Chondrocyte (in vitro differentiated cells): ENCODE results near the gene C11orf58. TPM values are rescaled to one million over a fixed set of nuclear protein-coding genes. Genes with fewer than 3 reads are reported as not detected.

Experiments used
- DNase-seq: peaks from one replicate; pipeline ENCODE4 v3.0.0; 2021; ENCODE audit warnings: mixed read lengths, low spot score
- H3K27ac Mint-ChIP-seq: one replicate; pipeline ENCODE4 v1.8.0; 2021; ENCODE audit warnings: mild to moderate bottlenecking, moderate library complexity, mixed read lengths; ENCODE audit not compliant: unreplicated experiment
- H3K27me3 Mint-ChIP-seq: 2 replicates; pipeline ENCODE4 v1.8.0; 2021; ENCODE audit warnings: low read depth, mixed read lengths
- H3K36me3 Mint-ChIP-seq: 2 replicates; pipeline ENCODE4 v1.8.0; 2021; ENCODE audit warnings: low read depth, mixed read lengths
- H3K4me1 Mint-ChIP-seq: 2 replicates; pipeline ENCODE4 v1.8.0; 2021; ENCODE audit warnings: low read depth, mild to moderate bottlenecking, mixed read lengths
- H3K4me3 Mint-ChIP-seq: one replicate; pipeline ENCODE4 v1.8.0; 2021; ENCODE audit warnings: mild to moderate bottlenecking, moderate library complexity, mixed read lengths; ENCODE audit not compliant: unreplicated experiment
- H3K9me3 Mint-ChIP-seq: 2 replicates; pipeline ENCODE4 v1.8.0; 2021; ENCODE audit warnings: low read depth, mixed read lengths
- total RNA-seq: library from RNA; stranded (reverse); gene quantifications from 3 replicates; pipeline ENCODE4 v1.2.1, GENCODE V29; 2021
- TF ChIP-seq, protein P1 (sequence below): fragments of 200-600 bp; sonication (generic); IDR thresholded peaks from 2 replicates; pipeline ENCODE4 v1.5.0; 2021; ENCODE audit warnings: antibody characterized with exemption, mild to moderate bottlenecking, moderate library complexity

C11orf58 gene
- total RNA-seq, 1 donor from 2014 or later = 116 TPM

DNA sequence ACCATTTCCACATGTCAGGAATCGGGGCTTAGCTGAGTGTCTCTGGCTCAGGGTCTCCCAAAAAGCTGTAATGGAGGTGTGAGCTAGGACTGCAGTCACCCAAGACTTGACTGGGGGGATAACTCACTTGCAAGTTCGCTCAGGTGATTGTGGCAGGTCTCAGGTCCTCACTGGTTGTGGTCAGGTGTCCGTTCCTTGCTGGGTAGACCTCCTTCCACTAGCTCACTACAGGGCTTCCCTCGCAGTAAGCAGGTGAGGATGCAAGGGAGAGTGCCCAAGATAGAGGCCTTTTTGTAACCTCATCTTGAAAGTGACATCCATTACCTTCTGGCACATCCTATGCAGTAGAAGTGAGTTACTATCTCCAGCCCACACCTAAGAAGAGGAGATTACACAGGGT, 29.5 kb downstream of the C11orf58 start:
- no peaks in the 10 kb centered on the region for H3K4me1 Mint-ChIP-seq
- no peak overlapping the region for H3K4me3 Mint-ChIP-seq
- H3K27ac Mint-ChIP-seq = no peak overlapping the region
- H3K36me3 Mint-ChIP-seq = no peaks in the 10 kb centered on the region
- no peak for DNase-seq
- no peaks in the 10 kb centered on the region for H3K9me3 Mint-ChIP-seq
- TF ChIP-seq, protein P1, sequence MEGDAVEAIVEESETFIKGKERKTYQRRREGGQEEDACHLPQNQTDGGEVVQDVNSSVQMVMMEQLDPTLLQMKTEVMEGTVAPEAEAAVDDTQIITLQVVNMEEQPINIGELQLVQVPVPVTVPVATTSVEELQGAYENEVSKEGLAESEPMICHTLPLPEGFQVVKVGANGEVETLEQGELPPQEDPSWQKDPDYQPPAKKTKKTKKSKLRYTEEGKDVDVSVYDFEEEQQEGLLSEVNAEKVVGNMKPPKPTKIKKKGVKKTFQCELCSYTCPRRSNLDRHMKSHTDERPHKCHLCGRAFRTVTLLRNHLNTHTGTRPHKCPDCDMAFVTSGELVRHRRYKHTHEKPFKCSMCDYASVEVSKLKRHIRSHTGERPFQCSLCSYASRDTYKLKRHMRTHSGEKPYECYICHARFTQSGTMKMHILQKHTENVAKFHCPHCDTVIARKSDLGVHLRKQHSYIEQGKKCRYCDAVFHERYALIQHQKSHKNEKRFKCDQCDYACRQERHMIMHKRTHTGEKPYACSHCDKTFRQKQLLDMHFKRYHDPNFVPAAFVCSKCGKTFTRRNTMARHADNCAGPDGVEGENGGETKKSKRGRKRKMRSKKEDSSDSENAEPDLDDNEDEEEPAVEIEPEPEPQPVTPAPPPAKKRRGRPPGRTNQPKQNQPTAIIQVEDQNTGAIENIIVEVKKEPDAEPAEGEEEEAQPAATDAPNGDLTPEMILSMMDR = no peak
- H3K27me3 Mint-ChIP-seq = no peaks in the 10 kb centered on the region

DNA sequence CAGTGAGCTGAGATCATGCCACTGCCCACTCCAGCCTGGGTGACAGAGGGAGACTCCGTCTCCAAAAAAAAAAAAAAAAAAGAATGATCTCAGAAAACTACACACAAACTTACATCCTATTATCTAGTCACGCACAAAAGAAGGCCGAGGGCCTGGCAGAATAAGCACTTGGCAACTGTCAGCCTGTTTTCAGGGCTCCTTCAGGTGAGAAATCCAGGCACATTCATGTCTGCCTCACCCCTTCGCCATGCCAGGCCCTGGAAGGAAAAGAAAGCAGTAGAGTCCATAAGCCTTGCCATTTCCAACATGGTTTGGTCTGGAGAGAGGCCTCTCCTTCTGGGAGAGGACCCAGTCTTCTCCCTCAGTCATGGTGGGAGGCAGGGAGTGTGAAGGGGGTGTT, 30.9 kb downstream of the C11orf58 start:
- no peak for DNase-seq
- Mint-ChIP-seq H3K4me1 (no peaks in the 10 kb centered on the region), H3K36me3 (no peaks in the 10 kb centered on the region), H3K27ac (no peak overlapping the region), H3K9me3 (no peaks in the 10 kb centered on the region), H3K4me3 (no peak overlapping the region), H3K27me3 (peaks cover 2% of the 10 kb centered on the region)
- TF ChIP-seq, protein P1 = no peak

DNA sequence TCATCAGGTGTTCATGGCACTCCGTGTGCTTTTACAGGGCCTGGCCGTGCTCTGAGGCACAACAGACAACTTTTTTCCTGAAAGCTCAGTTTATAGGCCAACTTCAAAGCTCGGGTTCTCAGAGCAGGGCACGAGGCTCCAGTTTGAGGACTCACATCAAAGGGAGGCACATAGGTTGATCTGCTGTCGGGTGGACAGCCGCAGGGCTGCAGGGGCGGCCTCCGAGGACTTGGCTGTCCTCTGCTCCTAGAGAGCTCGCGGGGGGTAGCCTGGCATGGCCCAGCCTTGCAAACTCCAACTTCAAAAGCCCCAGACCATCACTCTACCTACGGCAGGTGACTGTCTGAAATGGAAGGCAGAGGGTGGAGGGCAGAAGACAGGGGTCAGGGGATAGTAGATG, 31.6 kb downstream of the C11orf58 start:
- Mint-ChIP-seq H3K36me3 (no peaks in the 10 kb centered on the region), H3K27me3 (peaks cover 2% of the 10 kb centered on the region), H3K4me3 (no peak overlapping the region), H3K9me3 (no peaks in the 10 kb centered on the region), H3K27ac (no peak overlapping the region), H3K4me1 (no peaks in the 10 kb centered on the region)
- no peak for DNase-seq
- TF ChIP-seq, protein P1 = no peak

DNA sequence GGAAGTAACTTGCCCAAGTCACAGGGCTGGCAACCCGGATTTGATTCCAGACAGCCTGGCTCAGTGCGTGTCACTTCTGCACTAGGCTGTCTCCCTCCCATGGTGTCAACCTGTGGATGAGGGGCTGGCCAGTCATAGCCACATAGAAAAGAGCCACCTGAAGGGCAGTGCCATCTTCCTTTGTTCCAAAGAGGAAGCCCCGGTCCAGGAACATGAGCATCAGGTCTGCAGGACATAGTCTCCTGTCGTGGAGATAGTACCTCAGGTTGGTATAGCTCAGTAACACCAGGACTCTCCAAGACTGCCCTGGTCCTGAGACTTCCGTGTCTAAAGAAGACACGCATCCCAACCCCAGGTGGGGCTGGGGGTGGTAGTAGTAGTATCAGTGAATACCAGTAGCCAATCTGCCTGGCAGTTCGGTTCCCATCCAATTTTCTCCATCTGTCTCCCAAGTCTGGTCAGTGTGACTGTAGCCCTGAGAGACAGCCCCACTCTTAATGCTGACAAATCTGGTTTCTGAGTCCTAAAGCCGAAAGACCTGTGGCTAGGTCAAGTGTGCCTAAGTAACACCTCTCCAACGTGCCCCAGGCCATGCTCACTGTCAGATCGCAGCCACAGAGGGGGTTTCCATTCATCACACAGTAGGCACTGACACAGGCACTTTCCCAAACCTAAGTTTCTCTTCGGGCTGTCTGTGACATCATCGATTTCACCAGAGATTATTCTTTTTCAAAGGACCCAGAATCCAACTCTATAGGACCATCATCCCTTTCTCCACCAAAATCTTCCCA, 33.1 kb downstream of the C11orf58 start:
- H3K9me3 Mint-ChIP-seq = no peaks in the 10 kb centered on the region
- no peak overlapping the region for H3K4me3 Mint-ChIP-seq
- no peaks in the 10 kb centered on the region for H3K36me3 Mint-ChIP-seq
- no peaks in the 10 kb centered on the region for H3K4me1 Mint-ChIP-seq
- peaks cover 2% of the 10 kb centered on the region for H3K27me3 Mint-ChIP-seq
- no peak overlapping the region for H3K27ac Mint-ChIP-seq
- TF ChIP-seq, protein P1 = no peak
- DNase-seq = no peak

DNA sequence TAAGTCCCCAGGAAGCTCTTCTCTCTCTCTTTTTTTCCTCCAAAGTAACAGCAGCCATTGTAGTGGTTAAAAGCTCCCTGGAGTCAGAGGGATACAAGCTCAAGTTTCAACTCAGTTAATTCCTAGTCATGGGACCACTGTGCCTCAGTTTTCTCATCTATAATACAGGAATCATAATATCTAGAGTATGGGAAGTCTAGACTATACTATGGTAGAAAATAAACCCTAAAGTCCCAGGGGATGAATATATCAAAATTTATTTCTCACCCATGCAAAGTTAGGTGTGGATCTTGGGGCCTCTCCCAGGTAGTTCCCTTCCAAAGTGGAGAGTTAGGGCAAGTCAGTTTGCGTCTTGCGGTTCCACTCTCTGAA, 33.7 kb downstream of the C11orf58 start:
- peaks cover 2% of the 10 kb centered on the region for H3K27me3 Mint-ChIP-seq
- no peaks in the 10 kb centered on the region for H3K9me3 Mint-ChIP-seq
- no peaks in the 10 kb centered on the region for H3K36me3 Mint-ChIP-seq
- H3K4me3 Mint-ChIP-seq = no peak overlapping the region
- TF ChIP-seq, protein P1 = no peak
- no peak for DNase-seq
- H3K27ac Mint-ChIP-seq = no peak overlapping the region
- H3K4me1 Mint-ChIP-seq = no peaks in the 10 kb centered on the region
